Upper lobe of left lung (tissue), 6 donors: ENCODE measurements around the gene XRCC5. TPM values are rescaled to one million over a fixed set of nuclear protein-coding genes. Genes with fewer than 3 reads are reported as not detected.

ENCODE experiments used
- ATAC-seq, 2 donors: fragments of 200-7000 bp; cut with Tn5 transposase; one replicate each; pipeline ENCODE4 v1.9.1; 2022; ENCODE audit warnings: mild to moderate bottlenecking in 2 of 2, moderate library complexity in 2 of 2; ENCODE audit not compliant: low FRiP score in 2 of 2
- DNase-seq, 2 donors: peaks; one replicate each; pipeline ENCODE4 v3.0.0-alpha.2; 2019 to 2020
- H3K27ac ChIP-seq, 4 donors: fragments of 200-600 bp; sonication (generic); one replicate each; pipeline ENCODE4 v1.5.1; 2016 to 2019
- H3K27me3 ChIP-seq, 4 donors: fragments of 200-600 bp; sonication (generic); one replicate each; pipeline ENCODE4 v1.5.1; 2017 to 2019
- H3K36me3 ChIP-seq, 4 donors: fragments of 200-600 bp; sonication (generic); one replicate each; pipeline ENCODE4 v1.5.1; 2016 to 2019
- H3K4me1 ChIP-seq, 4 donors: fragments of 200-600 bp; sonication (generic); one replicate each; pipeline ENCODE4 v1.5.1; 2018 to 2019
- H3K4me3 ChIP-seq, 4 donors: fragments of 200-600 bp; sonication (generic); one replicate each; pipeline ENCODE4 v1.5.1; 2017 to 2019; ENCODE audit warnings: mild to moderate bottlenecking in 2 of 4, moderate library complexity in 1 of 4
- H3K9me3 ChIP-seq, 4 donors: fragments of 200-600 bp; sonication (generic); one replicate each; pipeline ENCODE4 v1.5.1; 2018 to 2019
- CTCF ChIP-seq, 6 experiments: fragments of 450-650 bp in 4 of 6; fragments of 200-600 bp in 2 of 6; sonication (generic) in 2 of 6; IDR thresholded peaks; one replicate each; pipeline ENCODE4 v1.5.1; 2016 to 2019; ENCODE audit warnings: antibody characterized with exemption in 6 of 6
- EP300 ChIP-seq, 4 donors: sonication (generic); formaldehyde crosslinking; IDR thresholded peaks; one replicate each; pipeline ENCODE4 v1.5.1; 2017; ENCODE audit warnings: antibody characterized with exemption in 4 of 4, control low read depth in 2 of 4
- POLR2A ChIP-seq, 4 donors: fragments of 450-650 bp; IDR thresholded peaks; one replicate each; pipeline ENCODE4 v1.5.1; 2016 to 2017; ENCODE audit warnings: antibody characterized with exemption in 4 of 4, mild to moderate bottlenecking in 2 of 4
- POLR2AphosphoS5 ChIP-seq, 2 donors: sonication (generic); formaldehyde crosslinking; IDR thresholded peaks; one replicate each; pipeline ENCODE4 v1.5.1; 2017; ENCODE audit warnings: antibody characterized with exemption in 2 of 2
- WGBS, 2 donors: methylation state at CpG; one replicate each; pipeline ENCODE4 v1.1.5; 2017 to 2018; 5-methylcytosine and 5-hydroxymethylcytosine counted together
- total RNA-seq, 6 donors: library from RNA; depleted of rRNA in 4 of 6; stranded (reverse); fragments of >200 nt in 4 of 6; gene quantifications; one replicate each; pipeline versions ENCODE4 v1.1.0 to v1.2.1, GENCODE V29; 2016 to 2021
- donor health status: DM: no; HTN: no; CAD: no; lungs with moderate emphysema.
- donor health status: DM: no; HTN: yes; CAD: no; lungs with severe emphysema.

XRCC5 gene
- total RNA-seq, 6 donors from 2014 or later = 57.3 to 163 (median 131) TPM

- Histone ChIP-seq H3K27ac (no peak overlapping the region), H3K36me3 (peaks cover 8 to 80% (median 48%) of the 10 kb centered on the region in 4 donors), H3K4me1 (peaks cover 10 to 17% (median 14%) of the 10 kb centered on the region in 4 donors), H3K9me3 (no peaks in the 10 kb centered on the region), H3K27me3 (no peaks in the 10 kb centered on the region), H3K4me3 (no peak overlapping the region)
- no peak for DNase-seq
- no peak for ATAC-seq
- no peak for TF ChIP-seq CTCF (IDR thresholded peaks at IDR 0.05)
- TF ChIP-seq POLR2AphosphoS5 (IDR thresholded peaks at IDR 0.05) = no peak
- TF ChIP-seq POLR2A (IDR thresholded peaks at IDR 0.05) = no peak
- no peak for TF ChIP-seq EP300 (IDR thresholded peaks at IDR 0.05)
- WGBS, 2 donors = 94 to 95% methylated on average over 3 of the region's 3 CpGs
Measured at GRCh38 chr2:216192931-216193330, 83.8 kb downstream of the XRCC5 start.

- TF ChIP-seq POLR2A (IDR thresholded peaks at IDR 0.05) = no peak
- no peak for TF ChIP-seq EP300 (IDR thresholded peaks at IDR 0.05)
- no peak for TF ChIP-seq CTCF (IDR thresholded peaks at IDR 0.05)
- ATAC-seq (no peak), DNase-seq (no peak)
- H3K27ac ChIP-seq = no peak overlapping the region
- WGBS, 2 donors = 89 to 90% methylated on average over 3 of the region's 3 CpGs
- no peaks in the 10 kb centered on the region for H3K27me3 ChIP-seq
- H3K4me3 ChIP-seq = no peak overlapping the region
- H3K36me3 ChIP-seq = peaks cover 8 to 91% (median 55%) of the 10 kb centered on the region in 4 donors
- H3K4me1 ChIP-seq = peaks cover 2 to 10% (median 4%) of the 10 kb centered on the region in 4 donors
- no peaks in the 10 kb centered on the region for H3K9me3 ChIP-seq
Measured at GRCh38 chr2:216194013-216194412, 84.9 kb downstream of the XRCC5 start.

GRCh38 chr2:216194561-216194960 lies 85.4 kb downstream of the XRCC5 start:
- Histone ChIP-seq H3K36me3 (peaks cover 8 to 97% (median 55%) of the 10 kb centered on the region in 4 donors), H3K4me1 (peaks cover 0 to 7% (median 0%) of the 10 kb centered on the region in 4 donors), H3K27me3 (no peaks in the 10 kb centered on the region), H3K27ac (no peak overlapping the region), H3K4me3 (no peak overlapping the region), H3K9me3 (no peaks in the 10 kb centered on the region)
- no peak for DNase-seq
- 69 to 96% methylated on average over 4 of the region's 4 CpGs for WGBS, 2 donors
- no peak for ATAC-seq
- TF ChIP-seq CTCF (IDR thresholded peaks at IDR 0.05) = no peak
- no peak for TF ChIP-seq EP300 (IDR thresholded peaks at IDR 0.05)
- no peak for TF ChIP-seq POLR2AphosphoS5 (IDR thresholded peaks at IDR 0.05)
- no peak for TF ChIP-seq POLR2A (IDR thresholded peaks at IDR 0.05)

- 93 to 95% methylated on average over 4 of the region's 4 CpGs for WGBS, 2 donors
- no peak for TF ChIP-seq EP300 (IDR thresholded peaks at IDR 0.05)
- Histone ChIP-seq H3K9me3 (no peaks in the 10 kb centered on the region), H3K4me3 (no peak overlapping the region), H3K27me3 (no peaks in the 10 kb centered on the region), H3K4me1 (peaks cover 0 to 7% (median 0%) of the 10 kb centered on the region in 4 donors), H3K36me3 (peaks cover 15 to 100% (median 59%) of the 10 kb centered on the region in 4 donors), H3K27ac (no peak overlapping the region)
- DNase-seq (no peak), ATAC-seq (no peak)
Measured at GRCh38 chr2:216195565-216196029, 86.4 kb downstream of the XRCC5 start.

- no peaks in the 10 kb centered on the region for H3K9me3 ChIP-seq
- peaks cover 44 to 100% (median 63%) of the 10 kb centered on the region in 4 donors for H3K36me3 ChIP-seq
- 90 to 91% methylated on average over 3 of the region's 3 CpGs for WGBS, 2 donors
- no peak for DNase-seq
- TF ChIP-seq POLR2A (IDR thresholded peaks at IDR 0.05) = no peak
- TF ChIP-seq EP300 (IDR thresholded peaks at IDR 0.05) = no peak
- no peak for TF ChIP-seq POLR2AphosphoS5 (IDR thresholded peaks at IDR 0.05)
- TF ChIP-seq CTCF (IDR thresholded peaks at IDR 0.05) = no peak
- no peaks in the 10 kb centered on the region for H3K27me3 ChIP-seq
- no peak overlapping the region for H3K27ac ChIP-seq
- H3K4me1 ChIP-seq = no peaks in the 10 kb centered on the region
- ATAC-seq = no peak
- no peak overlapping the region for H3K4me3 ChIP-seq
Measured at GRCh38 chr2:216201692-216202306, 92.7 kb downstream of the XRCC5 start.
